Erythroblast (primary cell): ENCODE data around the gene MECR.

Experiments
- GATA1 ChIP-seq: IDR thresholded peaks from 2 replicates; pipeline ENCODE4 v1.6.1; 2011; ENCODE audit warnings: low read depth, mild to moderate bottlenecking, control low read depth, low read length, moderate library complexity
- POLR2A ChIP-seq: IDR thresholded peaks from 2 replicates; pipeline ENCODE4 v1.6.1; 2011; ENCODE audit warnings: mild to moderate bottlenecking, low read length

- no peak for TF ChIP-seq POLR2A
- no peak for TF ChIP-seq GATA1
Observed at GRCh38 chr1:29167904-29168303, 62.8 kb downstream of the MECR start.
